Epidermal melanocyte (primary cell): Measurements from ENCODE around the gene SLC27A5.
A peak's percentile ranks its signal among the peaks of the same experiment; 100 is the strongest.
"Not testable (repeated sequence)": the region's sequence is repeated elsewhere in the genome, so short reads cannot be mapped to it uniquely, and the experiment has no call there.

Experiments used
- DNase-seq: peaks from one replicate; pipeline ENCODE4 v3.0.0; 2011; ENCODE audit warnings: low spot score; ENCODE audit not compliant: insufficient read length

The SLC27A5 gene

DNA sequence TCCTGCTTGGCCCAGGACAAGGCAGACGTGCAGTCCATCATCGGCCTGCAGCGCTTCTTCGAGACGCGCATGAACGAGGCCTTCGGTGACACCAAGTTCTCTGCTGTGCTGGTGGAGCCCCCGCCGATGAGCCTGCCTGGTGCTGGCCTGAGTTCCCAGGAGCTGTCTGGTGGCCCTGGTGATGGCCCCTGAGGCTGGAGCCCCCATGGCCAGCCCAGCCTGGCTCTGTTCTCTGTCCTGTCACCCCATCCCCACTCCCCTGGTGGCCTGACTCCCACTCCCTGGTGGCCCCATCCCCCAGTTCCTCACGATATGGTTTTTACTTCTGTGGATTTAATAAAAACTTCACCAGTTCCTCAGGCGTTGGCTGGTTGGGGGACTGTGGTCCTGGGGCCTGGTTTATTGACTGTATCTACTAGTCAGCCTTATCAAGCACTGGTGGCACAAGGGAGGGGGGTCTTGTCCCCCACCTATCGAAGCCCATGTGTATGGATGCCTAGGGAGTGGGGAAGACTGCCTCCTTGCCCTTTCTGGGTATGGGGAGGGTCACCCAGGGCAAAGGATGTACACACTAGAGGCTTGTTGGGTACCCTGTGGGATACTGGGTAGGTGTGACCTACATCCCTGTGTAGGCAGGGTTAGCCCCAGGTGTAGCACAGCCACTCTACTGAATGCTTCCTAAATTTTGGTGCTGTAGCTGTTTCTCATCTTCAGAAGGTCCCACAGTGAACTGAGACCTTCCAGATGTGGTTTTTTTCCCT lies 38.8 kb upstream of the SLC27A5 start:
- no peak for DNase-seq

DNA sequence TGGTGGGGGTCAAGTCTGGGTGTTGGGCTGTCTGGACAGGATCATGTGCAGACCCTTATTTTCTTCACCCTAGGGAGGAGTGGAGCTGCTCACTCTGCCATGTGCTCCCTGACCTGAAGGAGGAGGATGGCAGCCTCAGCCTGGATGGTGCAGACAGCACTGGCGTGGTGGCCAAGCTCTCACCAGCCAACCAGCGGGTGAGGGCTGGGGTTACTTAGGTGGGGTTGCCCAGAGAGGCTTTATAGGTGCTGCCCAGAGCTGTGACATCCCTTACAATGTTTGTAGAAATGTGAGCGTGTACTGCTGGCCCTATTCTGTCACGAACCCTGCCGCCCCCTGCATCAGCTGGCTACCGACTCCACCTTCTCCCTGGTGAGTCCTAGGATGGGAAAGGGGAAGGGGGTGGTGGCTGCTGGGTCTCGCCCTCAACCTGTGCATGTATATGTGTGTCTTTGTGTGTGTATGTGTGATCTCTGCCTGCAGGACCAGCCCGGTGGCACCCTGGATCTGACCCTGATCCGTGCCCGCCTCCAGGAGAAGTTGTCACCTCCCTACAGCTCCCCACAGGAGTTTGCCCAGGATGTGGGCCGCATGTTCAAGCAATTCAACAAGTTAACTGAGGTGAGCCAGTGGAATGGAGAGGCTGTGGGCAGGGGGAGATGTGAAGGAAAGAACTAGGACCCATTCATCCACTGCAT lies 38.0 kb upstream of the SLC27A5 start:
- DNase-seq = no peak

DNA sequence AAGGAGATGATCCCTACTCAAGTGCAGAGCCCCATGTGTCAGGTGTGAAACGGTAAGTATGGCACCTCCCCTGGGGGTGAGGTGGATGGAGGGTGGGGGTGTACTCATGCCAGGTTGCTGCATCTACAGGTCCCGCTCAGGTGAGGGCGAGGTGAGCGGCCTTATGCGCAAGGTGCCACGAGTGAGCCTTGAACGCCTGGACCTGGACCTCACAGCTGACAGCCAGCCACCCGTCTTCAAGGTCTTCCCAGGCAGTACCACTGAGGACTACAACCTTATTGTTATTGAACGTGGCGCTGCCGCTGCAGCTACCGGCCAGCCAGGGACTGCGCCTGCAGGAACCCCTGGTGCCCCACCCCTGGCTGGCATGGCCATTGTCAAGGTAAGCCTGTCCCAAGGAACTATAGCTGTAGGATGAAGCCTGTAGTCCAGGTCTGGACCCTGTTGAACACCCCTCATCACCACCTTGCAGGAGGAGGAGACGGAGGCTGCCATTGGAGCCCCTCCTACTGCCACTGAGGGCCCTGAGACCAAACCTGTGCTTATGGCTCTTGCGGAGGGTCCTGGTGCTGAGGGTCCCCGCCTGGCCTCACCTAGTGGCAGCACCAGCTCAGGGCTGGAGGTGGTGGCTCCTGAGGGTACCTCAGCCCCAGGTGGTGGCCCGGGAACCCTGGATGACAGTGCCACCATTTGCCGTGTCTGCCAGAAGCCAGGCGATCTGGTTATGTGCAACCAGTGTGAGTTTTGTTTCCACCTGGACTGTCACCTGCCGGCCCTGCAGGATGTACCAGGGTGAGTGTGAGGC lies 37.3 kb upstream of the SLC27A5 start:
- no peak for DNase-seq

DNA sequence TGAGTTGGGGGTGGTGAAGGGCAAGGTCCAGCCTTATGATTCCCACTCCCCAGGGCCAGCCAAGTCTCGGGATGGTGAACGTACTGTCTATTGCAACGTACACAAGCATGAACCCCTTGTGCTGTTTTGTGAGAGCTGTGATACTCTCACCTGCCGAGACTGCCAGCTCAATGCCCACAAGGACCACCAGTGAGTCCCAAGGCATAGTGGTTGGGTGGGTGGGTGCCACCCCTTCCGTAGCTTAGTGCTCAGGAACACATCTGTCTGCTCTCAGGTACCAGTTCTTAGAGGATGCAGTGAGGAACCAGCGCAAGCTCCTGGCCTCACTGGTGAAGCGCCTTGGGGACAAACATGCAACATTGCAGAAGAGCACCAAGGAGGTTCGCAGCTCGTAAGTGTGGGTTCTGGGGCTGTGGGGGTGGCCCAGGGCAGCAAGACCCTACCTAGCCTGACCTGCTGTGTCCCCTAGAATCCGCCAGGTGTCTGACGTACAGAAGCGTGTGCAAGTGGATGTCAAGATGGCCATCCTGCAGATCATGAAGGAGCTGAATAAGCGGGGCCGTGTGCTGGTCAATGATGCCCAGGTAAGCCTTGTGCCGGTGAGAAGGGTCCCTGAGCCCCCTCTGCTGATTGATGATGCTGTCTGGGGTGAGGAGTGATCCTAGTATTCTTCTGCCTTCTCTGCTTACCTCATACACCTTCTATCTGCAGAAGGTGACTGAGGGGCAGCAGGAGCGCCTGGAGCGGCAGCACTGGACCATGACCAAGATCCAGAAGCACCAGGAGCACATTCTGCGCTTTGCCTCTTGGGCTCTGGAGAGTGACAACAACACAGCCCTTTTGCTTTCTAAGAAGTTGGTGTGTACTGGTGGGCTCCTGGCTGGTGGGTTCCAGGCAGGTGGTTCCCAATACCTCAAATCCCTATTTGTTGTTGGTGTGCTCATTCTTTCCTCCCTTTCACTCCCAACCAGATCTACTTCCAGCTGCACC lies 35.8 kb upstream of the SLC27A5 start:
- no peak for DNase-seq

DNA sequence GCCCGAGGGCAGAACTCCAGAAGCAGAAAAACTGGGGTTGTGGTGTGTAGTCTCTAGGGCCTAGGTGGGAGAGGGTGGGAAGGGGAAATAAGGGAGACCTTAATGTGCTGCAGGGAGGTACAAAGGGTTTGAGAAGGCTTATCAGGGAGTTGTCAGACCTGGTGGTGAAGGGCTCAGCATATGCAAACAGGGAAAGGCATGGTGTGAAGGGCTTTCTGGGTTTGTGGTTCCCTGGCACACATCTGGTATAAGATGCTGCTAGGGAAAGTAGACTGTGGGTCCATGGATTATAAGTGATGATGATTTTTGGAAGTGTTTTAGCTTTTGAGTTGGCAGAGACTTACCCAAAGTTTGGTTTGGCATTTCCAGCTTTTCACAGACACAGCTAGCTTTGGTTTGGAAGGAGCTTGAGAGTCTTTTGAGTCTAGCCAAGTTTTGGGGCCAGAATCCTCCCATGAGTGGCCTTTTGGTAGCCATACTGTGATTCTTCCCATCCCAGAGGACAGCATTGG lies 34.3 kb upstream of the SLC27A5 start:
- DNase-seq = no peak

DNA sequence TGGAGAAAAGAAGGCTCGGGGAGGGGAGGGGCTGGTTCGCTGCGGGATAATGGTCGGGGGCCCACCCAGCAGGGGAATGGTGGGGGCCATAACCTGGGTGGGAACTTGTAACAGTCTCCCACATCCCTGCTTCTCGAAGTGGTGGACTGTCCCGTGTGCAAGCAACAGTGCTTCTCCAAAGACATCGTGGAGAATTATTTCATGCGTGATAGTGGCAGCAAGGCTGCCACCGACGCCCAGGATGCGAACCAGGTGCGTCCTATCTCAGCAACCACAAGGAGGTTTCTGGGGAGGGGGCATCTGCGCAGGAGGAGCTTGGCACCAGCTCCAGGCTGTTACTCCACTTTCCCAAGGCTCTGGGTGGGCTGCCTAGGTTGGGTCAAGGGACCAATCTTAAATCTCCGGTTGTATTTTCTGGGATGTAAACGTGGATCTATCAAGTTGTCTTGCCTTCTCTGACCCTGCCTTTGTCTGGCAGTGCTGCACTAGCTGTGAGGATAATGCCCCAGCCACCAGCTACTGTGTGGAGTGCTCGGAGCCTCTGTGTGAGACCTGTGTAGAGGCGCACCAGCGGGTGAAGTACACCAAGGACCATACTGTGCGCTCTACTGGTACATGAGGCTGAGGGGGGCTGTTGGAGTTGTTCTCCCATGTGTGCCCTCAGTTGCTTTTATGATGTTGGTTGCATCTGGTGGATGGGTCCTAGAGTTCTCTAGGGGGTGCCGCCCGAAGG lies 33.7 kb upstream of the SLC27A5 start:
- no peak for DNase-seq

DNA sequence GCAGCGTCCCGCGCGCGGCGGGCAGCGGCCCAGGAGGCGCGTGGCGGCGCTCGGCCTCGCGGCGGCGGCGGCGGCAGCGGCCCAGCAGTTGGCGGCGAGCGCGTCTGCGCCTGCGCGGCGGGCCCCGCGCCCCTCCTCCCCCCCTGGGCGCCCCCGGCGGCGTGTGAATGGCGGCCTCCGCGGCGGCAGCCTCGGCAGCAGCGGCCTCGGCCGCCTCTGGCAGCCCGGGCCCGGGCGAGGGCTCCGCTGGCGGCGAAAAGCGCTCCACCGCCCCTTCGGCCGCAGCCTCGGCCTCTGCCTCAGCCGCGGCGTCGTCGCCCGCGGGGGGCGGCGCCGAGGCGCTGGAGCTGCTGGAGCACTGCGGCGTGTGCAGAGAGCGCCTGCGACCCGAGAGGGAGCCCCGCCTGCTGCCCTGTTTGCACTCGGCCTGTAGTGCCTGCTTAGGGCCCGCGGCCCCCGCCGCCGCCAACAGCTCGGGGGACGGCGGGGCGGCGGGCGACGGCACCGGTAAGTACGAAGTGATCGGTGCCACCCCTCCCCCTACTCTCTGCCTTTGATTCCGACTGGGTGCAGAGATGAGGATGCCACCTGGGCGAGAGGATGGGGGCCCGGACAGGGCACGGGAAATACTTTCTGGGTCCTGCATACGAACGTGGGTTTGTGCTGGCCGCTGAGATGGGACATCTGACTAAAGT lies 32.9 kb upstream of the SLC27A5 start:
- DNase-seq = peak; percentile 86

DNA sequence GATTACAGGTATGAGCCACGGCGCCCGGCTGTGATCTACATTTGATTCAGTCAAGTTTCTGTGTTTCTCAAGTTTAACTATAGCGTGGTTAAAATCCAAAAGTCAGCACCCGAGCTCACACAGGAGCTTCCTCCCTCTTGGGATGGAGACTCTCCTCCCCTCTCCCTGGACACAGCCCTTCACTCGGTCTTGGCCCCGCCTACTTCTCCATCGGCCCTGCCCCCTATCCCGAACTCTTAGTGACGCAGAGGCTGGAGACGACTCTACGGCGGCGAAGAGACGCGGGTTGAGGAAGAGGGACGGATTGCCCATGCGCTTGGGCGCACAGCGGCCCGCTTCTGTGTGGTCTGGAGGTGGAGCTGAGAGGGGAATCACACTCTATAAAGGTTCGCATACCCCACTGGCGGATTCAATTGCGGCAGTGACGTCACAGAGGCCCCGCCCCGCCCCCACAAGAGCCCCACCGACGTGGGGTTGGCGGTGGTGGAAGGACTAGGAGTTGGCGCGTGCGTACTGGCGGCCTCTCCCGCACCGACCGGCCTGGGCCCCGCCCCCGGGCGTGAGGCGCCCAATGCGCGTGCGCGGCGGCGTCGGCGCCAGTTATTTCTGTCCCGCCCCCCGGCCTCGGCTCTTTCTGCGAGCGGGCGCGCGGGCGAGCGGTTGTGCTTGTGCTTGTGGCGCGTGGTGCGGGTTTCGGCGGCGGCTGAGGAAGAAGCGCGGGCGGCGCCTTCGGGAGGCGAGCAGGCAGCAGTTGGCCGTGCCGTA lies 32.2 kb upstream of the SLC27A5 start, which contains the start of gene TRIM28:
Gene TRIM28 (plus strand): TSS at position 239 of the 765 bp plus-strand sequence. CDS start 694 bp downstream, outside the sequence.
- peak; percentile 98 for DNase-seq

DNA sequence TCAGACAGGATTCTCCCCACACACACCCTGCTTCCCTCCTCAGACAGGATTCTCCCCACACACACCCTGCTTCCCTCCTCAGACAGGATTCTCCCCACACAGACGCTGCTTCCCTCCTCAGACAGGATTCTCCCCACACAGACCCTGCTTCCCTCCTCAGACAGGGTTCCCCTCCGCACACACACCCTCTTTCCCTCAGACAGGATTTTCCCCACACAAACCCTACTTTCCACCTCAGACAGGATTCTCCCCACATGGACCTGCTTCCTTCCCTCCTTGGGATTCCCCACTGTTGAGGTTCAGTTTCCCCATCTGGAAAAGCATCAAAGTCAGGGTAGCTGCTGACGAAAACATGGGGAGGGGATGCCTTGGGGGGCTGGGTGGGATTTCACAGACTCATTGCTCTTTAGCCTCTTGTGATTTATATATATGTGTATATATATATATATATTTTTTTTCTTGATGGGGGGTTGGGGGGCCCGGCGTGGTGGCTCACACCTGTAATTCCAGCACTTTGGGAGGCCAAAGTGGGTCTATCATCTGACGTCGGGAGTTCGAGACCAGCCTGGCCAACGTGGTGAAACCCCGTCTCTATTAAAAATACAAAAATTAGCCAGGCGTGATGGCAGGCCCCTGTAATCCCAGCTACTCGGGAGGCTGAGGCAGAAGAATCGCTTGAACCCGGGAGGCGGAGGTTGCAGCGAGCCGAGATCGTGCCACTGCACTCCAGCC lies 31.0 kb upstream of the SLC27A5 start:
- not testable (repeated sequence) for DNase-seq

DNA sequence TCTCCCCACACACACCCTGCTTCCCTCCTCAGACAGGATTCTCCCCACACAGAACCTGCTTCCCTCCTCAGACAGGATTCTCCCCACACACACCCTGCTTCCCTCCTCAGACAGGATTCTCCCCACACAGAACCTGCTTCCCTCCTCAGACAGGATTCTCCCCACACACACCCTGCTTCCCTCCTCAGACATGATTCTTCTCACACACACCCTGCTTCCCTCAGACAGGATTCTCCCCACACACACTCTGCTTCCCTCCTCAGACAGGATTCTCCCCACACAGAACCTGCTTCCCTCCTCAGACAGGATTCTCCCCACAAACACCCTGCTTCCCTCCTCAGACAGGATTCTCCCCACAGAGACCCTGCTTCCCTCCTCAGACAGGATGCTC lies 27.4 kb upstream of the SLC27A5 start:
- DNase-seq = not testable (repeated sequence)

DNA sequence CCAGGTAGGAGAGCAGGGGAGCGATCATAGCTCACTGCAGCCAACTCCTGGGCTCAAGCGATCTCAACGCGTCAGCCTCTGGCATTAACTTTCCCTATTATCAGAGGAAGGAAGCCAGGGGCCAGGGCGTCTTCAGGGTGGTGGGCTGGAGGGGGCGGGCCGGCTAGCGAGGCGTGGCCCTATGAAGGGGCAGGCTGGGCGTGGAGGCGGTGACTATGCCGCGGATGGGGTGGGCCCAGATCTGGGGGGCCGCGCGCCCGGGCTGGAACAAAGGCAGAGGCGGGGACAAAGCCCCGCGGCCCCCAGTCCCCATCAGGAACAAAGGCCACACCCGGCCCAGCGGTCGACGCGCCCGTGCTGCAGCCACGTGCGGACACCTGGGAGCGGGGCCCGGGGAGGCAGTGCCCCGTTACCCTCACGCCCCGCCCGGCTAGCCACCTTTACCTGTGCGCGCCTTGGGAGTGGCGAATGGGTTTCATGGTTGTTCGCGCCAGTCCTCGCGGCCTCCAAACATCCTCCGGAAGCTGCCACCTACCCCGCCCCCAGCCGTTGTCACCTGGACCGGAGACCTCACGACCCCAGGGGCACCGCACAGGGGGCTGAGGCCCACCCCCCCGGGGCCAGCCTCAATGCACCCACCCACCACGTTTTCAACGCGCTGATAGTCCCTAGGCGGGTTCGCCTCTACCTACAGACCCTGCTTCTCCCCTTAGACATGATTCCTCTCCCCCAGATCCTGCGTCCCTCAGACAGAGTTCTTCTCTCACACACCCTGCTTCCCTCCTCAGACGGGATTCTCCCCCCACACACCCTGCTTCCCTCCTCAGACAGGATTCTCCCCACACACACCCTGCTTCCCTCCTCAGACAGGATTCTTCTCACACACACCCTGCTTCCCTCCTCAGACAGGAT lies 26.7 kb upstream of the SLC27A5 start:
- no peak for DNase-seq

DNA sequence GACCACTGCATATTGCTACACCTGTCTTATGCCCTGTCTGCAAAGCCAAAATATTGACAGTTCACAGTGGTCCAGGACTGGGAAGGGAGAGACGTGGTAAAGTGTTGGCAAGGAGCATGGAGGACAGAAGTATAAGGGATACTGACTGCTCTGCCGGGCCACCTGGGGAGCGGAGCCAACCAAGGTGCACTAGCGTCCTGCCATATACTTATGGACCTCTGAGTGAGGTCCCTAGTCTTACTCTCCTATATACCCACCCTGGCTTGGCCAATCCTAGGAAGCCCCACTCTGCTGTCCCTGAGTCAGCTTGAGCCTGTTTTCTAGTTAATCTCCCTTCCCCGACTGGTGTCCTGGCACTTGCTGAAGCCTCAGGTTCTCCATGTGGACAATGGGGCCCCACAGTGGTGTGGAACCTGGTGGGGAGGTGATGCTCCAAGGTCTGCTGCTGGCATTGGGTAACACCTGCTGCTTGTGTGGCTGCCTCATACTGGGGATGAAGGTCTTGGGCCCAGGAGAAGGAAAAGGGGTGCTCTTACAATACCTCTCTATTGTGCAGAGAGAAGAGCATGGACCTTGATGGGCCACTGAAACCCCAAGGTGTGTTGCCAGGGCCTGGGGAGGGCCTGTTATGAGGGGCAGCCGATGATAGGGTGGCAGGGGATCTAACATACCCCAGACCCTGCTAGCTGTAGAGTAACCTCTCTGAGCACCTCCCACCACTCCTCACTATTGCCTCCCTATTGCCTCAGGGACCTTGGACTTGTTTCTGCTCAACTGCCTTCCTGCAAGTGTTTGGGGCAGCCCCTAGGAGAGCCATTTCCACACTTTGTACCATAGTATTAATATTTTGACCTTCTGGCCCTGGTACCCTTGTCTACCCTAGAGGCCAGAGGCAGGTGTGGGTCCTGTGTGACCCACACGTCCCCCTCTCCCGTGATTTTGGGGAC lies 25.3 kb upstream of the SLC27A5 start:
- DNase-seq = no peak

DNA sequence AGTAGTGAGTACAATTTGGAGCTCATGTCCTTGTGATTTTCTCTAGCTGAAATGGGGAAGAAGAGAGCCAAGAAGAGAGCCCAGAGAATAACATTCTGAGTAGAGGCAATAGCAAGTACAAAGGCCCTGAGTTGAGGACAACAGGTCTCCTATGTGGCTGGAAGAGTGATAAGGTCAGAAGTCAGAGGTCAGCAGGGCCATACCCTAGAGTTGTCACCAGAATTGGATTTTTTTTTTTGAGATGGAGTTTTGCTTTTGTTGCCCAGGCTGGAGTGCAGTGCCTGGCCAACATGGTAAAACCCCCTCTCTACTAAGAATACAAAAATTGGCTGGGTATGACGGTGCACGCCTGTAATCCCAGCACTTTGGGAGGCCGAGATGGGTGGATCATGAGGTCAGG lies 24.1 kb upstream of the SLC27A5 start:
- DNase-seq = no peak

DNA sequence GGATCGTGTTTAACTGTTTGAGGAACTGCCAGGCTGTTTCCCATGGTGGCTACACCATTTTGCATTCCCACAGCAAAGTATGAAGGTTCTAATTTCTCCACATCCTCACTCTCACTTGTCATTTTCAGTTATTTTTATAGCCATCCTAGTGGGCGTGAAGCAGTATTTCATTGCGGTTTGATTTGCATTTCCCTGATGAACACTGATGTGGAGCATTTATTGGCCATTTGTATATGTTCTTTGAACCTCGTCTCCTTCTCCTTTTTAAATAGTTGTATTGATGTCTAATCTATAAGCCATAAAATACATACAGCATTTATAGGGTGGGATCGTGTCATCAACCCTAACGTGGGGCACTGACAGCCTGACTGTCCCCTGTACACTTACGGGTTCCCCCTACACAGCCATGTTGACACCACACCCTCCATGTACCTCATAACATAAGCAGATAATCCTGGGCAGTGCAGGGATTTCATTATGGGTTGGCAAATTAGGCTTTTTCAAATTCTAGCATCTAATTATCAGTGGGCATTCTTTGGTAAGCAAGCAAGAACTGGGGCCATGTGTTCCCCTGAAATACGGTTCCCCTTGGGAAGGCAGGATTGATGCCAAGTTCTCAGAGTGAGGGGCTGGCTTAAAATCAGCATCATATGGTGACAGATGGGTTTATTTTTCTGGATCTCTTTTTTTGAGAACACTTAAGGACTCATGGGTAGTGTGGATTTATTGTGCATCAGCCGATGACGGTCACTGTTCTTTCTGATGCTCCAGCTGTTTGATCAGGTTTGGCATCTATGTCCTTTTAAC lies 19.4 kb upstream of the SLC27A5 start:
- DNase-seq = no peak

DNA sequence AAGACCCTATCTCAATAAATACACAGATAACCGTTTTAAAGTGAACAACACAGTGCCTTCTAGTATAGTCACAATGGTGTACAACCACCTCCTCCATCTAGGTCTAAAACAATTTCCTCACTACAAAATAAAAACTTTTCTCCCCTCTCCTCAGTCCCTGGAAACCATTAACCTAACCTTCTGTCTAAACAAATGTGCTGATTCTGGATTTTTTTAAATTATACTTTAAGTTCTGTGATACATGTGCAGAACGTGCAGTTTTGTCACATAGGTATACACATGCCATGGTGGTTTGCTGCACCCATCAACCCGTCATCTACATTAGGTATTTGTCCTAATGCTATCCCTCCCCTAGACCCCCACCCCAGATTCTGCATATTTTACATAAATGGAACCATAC lies 17.6 kb upstream of the SLC27A5 start:
- no peak for DNase-seq
